GM19372 (cell line): ENCODE measurements around the gene GATC.
"Not testable (repeated sequence)": the region's sequence is repeated elsewhere in the genome, so short reads cannot be mapped to it uniquely, and the experiment has no call there.

Experiments
- ATAC-seq: cut with Tn5 transposase; IDR thresholded peaks from one replicate; pipeline ENCODE4 v1.9.1; 2021; ENCODE audit warnings: mild to moderate bottlenecking, low read depth, moderate library complexity; ENCODE audit not compliant: unreplicated experiment

The GATC gene

GRCh38 chr12:120432772-120433525 lies 13.3 kb upstream of the GATC start:
- no peak for ATAC-seq

DNA sequence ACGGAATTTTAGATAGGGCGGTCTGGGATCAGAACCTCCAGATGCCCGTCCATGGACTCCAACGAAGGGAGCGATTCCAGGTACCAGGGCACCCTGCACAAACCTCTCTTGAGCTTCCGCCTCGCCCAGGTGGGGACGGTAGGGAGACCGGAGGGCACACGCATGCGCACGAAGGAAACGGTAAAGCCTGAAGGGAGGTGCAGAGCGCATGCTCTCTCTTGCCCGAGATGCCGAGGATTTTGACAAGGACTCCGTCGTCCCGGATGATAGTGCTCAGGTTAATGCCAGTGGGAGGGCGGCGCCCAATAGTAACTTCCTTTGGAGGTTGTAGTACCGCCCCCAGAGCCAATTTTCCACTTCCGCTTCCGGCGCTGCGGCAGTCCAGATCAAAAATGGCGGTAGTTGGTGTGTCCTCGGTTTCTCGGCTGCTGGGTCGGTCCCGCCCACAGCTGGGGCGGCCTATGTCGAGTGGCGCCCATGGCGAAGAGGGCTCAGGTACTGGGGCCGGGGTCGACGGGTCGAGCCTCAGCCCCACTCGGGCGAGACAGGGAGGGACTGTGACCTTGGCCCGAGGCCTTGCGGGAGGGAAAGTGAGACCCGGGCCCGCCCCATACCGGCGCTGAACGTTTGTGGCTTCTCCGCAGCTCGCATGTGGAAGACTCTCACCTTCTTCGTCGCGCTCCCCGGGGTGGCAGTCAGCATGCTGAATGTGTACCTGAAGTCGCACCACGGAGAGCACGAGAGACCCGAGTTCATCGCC lies 8.3 kb upstream of the GATC start, which contains the start of gene COX6A1:
TSS of gene COX6A1 (plus strand) at position 379 of the 760 bp plus-strand sequence. CDS start at position 393, 14 bp downstream.
- peak; percentile 95 for ATAC-seq

DNA sequence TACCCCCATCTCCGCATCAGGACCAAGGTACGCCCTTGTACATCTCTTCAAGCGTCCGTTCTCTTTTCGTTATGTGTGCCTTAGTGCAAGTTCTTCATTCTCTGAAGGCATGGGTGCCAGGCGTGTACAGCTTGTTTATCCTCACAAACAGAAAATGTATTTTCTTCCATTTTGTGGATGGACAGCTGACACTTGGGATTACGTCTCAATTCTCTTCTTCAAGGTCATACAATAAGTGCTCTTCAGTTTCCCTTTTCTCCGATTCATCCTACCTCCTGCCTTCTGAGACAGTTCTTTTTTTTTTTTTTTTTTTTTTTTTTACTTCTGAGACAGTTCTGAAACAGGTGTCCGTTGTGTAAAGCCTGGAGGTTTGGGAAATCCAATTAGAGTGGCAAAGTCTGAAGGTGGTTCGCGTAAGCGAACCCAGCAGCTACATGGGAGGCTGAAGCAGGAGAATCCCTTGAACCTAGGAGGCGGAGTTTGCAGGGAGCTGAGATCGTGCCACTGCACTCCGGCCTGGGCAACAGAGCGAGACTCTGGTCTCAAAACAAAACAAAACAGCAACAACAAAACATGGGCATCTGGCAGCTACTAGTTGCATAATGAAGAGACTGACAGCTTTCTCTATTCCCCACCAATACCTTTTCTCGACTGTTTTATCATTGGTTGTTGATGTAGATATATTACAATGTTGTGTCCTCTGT lies 7.6 kb upstream of the GATC start:
- ATAC-seq: no peak

DNA sequence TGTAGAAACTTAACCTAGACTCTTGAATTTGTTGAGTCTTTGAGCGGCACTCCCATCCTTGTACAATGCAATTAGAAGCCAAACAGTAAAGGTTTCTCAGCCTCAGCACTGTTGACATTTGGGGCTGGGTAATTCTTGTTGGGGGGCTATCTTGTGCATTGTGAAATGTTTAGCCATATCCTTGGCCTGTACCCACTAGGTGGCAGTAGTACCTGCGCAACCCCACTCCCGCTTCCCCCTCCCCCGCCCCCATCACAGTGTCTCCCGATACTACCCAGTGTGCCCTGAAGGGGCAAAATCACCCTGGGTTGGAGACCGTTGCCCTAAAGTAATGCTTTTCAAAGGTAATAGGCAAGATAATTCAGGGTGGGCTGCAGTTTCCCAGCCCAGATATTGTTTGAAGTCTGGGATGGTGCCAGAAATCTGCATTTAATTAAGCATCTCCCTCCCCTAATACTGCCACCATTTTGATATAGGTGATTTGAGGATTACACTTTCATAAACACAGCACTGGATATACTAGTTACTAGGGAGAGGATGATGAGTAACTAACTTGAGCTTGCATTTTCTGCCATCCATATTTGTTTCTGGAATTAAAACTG lies 6.5 kb upstream of the GATC start:
- ATAC-seq: no peak

GRCh38 chr12:120444676-120445075 lies 1.6 kb upstream of the GATC start:
- ATAC-seq: no peak

- not testable (repeated sequence) for ATAC-seq
These were observed 567 bp downstream of the GATC start for GRCh38 chr12:120446844-120447178.

DNA sequence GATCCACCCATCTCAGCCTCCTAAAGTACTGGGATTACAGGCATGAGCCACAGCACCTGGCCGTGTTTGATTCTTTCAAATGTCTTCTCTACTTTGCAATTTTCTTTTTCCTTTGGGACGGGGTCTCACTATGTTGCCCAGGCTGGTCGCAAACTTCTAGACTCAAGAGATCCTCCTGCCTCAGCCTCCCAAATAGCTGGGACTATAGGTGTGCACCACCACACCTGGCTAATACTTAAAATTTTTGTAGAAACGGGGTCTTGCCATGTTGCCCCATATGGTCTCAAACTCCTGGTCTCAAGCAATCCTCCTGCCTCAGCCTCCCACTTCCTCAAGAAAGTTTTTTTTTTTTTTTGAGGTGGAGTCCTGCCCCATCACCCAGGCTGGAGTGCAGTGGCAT lies 1.7 kb downstream of the GATC start:
- no peak for ATAC-seq

DNA sequence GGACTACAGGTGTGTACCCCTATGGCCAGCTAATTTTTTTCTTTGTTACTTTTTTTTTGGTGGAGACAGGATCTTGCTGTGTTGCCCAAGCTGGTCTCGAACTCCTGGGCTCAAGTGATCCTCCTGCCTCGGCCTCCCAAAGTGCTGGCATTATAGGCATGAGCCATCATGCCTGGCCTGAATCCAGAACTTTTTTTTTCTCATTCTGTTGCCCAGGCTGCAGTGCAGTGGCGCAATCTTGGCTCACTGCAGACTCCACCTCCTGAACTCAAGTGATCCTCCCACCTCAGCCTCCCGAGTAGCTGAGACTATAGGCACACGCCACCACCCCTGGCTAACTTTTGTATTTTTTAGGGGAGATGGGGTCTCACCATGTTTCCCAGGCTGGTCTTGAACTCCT lies 6.3 kb downstream of the GATC start:
- not testable (repeated sequence) for ATAC-seq

DNA sequence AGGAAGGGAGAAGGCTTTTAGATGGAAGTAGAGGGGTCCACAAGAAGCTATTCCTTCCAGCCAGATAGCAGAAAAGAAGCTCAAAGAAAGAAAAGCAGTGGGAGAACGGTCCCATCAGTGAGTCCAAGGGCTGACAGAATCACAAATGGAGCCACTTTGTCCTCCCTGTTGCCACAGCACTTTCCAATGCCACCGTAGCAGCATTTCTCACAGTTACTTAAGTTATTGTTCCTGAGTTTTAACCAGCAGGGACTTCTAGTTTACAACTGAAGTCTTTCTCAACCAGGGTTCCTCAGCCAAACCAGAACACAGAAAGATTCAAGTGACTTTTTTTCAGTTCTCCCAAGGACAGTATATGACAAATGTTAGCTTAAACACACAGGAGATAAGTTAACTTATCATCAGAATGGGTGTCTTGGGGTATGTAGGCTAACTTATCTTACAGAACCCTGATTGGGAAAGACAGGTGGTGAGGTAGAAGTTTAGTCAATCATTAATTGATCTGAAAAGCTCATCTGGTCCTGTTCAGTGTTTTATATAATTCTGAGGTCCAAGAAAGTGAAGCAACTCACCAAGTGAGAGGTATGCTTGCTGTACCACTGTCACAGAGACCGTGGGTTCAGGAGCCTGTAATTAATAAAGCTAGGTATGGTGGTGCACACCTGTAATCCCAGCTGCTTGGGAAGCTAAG lies 7.0 kb downstream of the GATC start:
- no peak for ATAC-seq

DNA sequence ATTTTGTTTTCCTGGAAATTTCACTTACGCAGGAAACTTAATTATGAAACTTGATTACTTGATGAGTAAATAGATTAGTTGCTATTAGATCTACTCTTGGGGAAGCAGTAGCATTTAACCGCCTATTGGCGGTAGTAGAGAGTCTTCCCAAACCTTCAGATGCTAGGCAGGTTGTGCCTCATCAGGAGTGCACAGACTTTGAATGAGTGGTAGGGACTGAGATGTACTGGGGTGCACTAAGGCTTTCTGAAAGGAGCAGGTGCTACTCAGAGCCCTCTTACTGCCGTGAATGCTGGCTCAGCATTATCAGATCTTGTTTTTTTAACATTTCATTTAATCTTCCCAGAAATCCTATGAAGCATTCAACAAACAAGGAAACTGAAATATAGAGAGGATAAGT lies 7.7 kb downstream of the GATC start:
- ATAC-seq: no peak

GRCh38 chr12:120455302-120455701 lies 9.1 kb downstream of the GATC start:
- no peak for ATAC-seq

DNA sequence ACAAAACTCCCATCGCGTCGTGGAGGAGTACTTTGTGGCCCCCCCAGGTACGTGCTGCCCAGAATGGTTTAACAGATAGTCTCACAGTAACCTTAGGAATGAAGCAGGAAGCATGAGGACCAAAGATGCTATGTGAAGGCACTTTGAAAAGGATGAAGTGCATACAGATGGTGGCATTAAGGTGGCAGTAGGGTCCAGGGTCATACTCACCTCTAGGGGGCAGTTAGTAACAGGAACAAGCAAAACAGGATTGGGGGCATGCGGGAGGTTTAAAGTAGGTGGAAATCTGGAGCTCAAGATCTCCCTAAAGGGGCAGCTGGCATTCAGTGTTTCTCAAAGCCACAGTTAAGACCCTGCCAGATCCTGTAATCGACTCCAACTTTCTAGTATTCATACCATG lies 10.9 kb downstream of the GATC start:
- no peak for ATAC-seq

DNA sequence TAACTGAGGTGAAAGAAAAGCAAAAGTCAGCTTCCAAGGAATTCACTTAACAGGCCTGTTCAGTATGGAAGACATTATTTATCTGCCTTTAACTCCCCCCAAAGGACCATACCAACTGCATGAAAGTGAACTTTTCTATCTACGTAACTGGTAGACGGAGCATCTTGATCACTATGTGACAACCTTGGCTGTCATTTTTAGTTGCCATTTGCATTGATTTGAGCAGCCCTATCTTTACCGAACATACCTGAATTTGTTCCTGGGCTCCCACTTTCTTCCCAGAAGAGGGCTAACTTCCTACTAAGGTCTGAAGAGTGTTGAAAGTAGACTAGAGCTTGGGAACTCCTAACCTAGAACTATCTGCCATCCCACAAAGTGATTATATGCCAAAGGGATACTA lies 13.9 kb downstream of the GATC start:
- no peak for ATAC-seq

DNA sequence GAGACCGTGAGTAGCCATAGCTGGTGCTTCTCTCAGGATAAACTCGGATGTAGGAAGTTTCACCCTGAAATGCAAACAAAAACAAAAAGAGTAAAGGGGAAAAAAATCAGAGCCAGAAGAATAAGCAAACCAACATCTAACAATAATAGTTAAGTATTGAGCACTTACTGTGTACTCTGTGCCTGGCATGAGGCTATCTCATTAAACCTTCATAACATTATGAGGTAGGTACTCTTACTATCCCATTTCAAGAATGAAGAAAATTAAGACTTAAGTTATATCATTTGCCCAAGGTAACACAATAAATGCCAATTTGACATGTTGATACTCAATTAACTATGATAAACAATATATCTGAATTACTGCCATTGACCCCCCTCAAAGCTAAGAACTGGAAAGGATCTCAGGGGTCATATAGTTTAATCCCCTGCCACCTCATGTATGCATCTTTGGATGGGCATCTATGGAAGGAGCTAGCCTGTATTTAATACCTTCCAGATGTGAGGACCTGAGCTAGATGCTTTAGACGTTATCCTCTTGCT lies 15.9 kb downstream of the GATC start:
- ATAC-seq: no peak

GRCh38 chr12:120463712-120464111 lies 17.5 kb downstream of the GATC start:
- ATAC-seq: no peak

DNA sequence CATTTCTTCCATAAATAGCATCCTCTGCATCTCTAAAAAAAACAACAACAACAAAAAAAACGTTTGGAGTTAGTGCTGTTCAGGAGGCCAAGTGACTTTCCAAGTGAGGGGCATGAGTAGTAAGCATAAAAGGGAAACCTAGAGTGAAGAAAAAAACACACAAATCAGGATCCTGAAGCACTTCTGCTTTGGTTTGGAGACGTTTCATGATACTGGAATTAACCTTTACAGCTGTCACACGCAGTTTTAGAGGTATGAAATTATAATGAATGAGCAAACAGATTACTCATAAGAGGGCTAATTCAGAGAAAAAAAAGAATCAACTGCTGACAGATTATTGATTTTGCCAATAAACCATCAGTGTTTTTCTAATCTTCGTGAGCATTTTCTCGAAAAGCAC lies 19.5 kb downstream of the GATC start:
- no peak for ATAC-seq

DNA sequence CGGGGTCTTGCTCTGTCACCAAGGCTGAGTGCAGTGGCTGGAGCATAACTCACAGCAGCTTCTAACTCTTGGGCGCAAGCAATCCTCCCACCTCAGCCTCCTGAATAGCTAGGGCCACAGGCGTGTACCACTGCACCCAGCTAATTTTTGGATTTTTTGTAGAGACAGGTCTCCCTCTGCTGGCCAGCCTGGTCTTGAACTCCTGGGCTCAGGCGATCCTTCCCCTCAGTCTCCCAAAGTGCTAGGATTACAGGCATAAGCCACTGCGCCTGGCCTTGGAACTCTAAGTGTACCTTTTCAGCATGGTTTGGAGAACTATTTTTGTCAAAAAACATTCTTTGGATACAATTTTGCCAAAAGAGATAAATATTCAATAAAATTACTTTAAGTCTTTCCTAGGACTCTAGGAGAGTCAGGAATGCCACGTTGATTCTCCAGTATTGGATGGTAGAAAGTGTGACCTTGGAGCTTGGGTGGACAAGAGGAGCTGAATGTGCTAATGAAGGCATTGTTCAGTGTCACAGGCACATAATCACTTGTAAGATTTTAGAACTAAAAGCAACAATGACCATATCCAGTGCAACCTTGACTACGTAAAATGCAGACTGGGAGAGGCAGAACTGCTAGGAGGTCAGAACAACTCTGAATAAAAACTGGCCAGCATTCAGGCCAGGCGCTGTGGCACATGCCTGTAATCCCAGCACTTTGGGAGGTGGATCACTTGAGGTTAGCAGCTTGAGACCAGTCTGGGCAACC lies 20.5 kb downstream of the GATC start:
- ATAC-seq: no peak

DNA sequence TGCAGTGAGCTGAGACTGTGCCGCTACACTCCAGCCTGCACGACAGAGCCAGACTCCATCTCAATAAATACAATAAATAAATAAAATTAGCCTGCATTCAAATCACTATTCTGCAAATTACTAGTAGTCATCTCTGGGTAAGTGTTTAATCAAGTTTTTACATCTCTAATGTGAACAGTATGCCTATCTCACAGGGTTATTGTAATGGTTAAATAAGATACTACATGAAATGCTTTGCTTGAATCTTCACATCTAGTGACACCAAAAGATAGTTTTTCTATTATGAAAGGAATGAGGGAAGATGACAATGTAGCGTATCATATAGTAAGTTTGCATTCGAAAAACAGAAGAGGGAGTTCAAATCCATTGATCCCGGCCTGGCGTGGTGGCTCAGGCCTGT lies 21.2 kb downstream of the GATC start:
- no peak for ATAC-seq

- ATAC-seq: no peak
These were observed 22.1 kb downstream of the GATC start for GRCh38 chr12:120468325-120468820.
